HG02642 (cell line): Measurements from ENCODE around the gene SOCS1.
A peak's percentile ranks its signal among the peaks of the same experiment; 100 is the strongest.
"Not testable (repeated sequence)": the region's sequence is repeated elsewhere in the genome, so short reads cannot be mapped to it uniquely, and the experiment has no call there.

Source experiments
- ATAC-seq: cut with Tn5 transposase; IDR thresholded peaks from one replicate; pipeline ENCODE4 v1.9.1; 2021; ENCODE audit warnings: mild to moderate bottlenecking; ENCODE audit not compliant: unreplicated experiment, poor library complexity

The SOCS1 gene

GRCh38 chr16:11232302-11232851 lies 23.6 kb downstream of the SOCS1 start:
- ATAC-seq: no peak

- no peak for ATAC-seq
These were observed 24.5 kb downstream of the SOCS1 start for GRCh38 chr16:11231367-11231970.

GRCh38 chr16:11229906-11230305 lies 26.1 kb downstream of the SOCS1 start:
- ATAC-seq: no peak

GRCh38 chr16:11229432-11229831 lies 26.6 kb downstream of the SOCS1 start:
- no peak for ATAC-seq

- peak; percentile 4 for ATAC-seq
These were observed 30.1 kb downstream of the SOCS1 start for GRCh38 chr16:11225677-11226549.

GRCh38 chr16:11224894-11225676 lies 30.9 kb downstream of the SOCS1 start:
- peak; percentile 78 for ATAC-seq

- peak; percentile 43 for ATAC-seq
These were observed 31.7 kb downstream of the SOCS1 start for GRCh38 chr16:11224096-11224893.

- not testable (repeated sequence) for ATAC-seq
These were observed 35.5 kb downstream of the SOCS1 start for GRCh38 chr16:11220507-11220906.

- ATAC-seq: no peak
These were observed 36.8 kb downstream of the SOCS1 start for GRCh38 chr16:11219178-11219577.

GRCh38 chr16:11218604-11218962 lies 37.4 kb downstream of the SOCS1 start:
- no peak for ATAC-seq

- ATAC-seq: no peak
These were observed 38.1 kb downstream of the SOCS1 start for GRCh38 chr16:11217651-11218603.

GRCh38 chr16:11215935-11216556 lies 40.0 kb downstream of the SOCS1 start:
- ATAC-seq: no peak

- no peak for ATAC-seq
These were observed 42.2 kb downstream of the SOCS1 start for GRCh38 chr16:11213799-11214198.

GRCh38 chr16:11213373-11213772 lies 42.6 kb downstream of the SOCS1 start:
- no peak for ATAC-seq

GRCh38 chr16:11212798-11213196 lies 43.2 kb downstream of the SOCS1 start:
- no peak for ATAC-seq

GRCh38 chr16:11211977-11212797 lies 43.8 kb downstream of the SOCS1 start:
- ATAC-seq: no peak

- ATAC-seq: no peak
These were observed 44.7 kb downstream of the SOCS1 start for GRCh38 chr16:11211061-11211976.
